Brain microvascular endothelial cell (primary cell): ENCODE results near the gene PTGER3.

Experiments
- DNase-seq: peaks from one replicate; pipeline ENCODE4 v3.0.0-alpha.2; 2020
- H3K27ac ChIP-seq: fragments of 250-450 bp; sonication (Bioruptor Pico); 2 replicates; pipeline ENCODE4 v1.5.1; 2020; ENCODE audit warnings: mild to moderate bottlenecking, moderate library complexity
- H3K27me3 ChIP-seq: fragments of 250-450 bp; sonication (Bioruptor Pico); replicated peaks from 2 replicates; pipeline ENCODE4 v1.5.1; 2020; ENCODE audit warnings: mild to moderate bottlenecking
- H3K36me3 ChIP-seq: fragments of 250-450 bp; sonication (Bioruptor Pico); replicated peaks from 2 replicates; pipeline ENCODE4 v1.5.1; 2020; ENCODE audit warnings: mild to moderate bottlenecking
- H3K4me3 ChIP-seq: 2 replicates; pipeline ENCODE4 v1.5.1; 2011; ENCODE audit warnings: low read depth, mild to moderate bottlenecking, control low read depth, low read length, moderate library complexity
- in situ Hi-C: cut with HindIII; loops from 2 replicates; pipeline ENCODE4 v1.10.0; 2017; ENCODE audit warnings: low sequenced_read_pairs, low pct_ligation_motif_present
- TF ChIP-seq, protein P1 (sequence below): IDR thresholded peaks from 2 replicates; pipeline ENCODE4 v1.5.1; 2011; ENCODE audit warnings: low read depth, mild to moderate bottlenecking, moderate library complexity, low read length, control low read depth, inconsistent platforms; ENCODE audit errors: missing control alignments

The PTGER3 gene

DNA sequence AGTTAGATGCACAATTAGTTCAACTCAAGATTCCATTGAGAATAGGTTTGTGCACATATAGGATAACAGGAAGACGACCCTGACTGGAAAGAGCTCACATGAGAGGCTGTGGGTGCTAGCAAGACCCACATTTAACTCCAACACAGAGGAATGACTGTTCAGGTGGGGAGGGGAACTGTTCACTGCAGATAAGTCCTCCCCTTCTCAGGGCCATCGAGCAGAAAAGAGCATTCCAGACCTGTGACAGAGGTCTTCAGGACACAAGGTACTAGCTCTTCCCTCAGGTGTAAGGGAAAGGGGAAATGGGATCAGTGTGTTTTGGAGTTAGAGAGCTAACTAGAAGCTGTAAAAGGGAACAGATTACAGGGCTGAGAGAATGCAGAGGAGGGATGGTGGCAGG is 8.7 kb downstream of the PTGER3 start:
- Histone ChIP-seq H3K27ac (no peak overlapping the region), H3K27me3 (no peaks in the 10 kb centered on the region), H3K4me3 (no peak overlapping the region), H3K36me3 (no peaks in the 10 kb centered on the region)
- TF ChIP-seq, protein P1, sequence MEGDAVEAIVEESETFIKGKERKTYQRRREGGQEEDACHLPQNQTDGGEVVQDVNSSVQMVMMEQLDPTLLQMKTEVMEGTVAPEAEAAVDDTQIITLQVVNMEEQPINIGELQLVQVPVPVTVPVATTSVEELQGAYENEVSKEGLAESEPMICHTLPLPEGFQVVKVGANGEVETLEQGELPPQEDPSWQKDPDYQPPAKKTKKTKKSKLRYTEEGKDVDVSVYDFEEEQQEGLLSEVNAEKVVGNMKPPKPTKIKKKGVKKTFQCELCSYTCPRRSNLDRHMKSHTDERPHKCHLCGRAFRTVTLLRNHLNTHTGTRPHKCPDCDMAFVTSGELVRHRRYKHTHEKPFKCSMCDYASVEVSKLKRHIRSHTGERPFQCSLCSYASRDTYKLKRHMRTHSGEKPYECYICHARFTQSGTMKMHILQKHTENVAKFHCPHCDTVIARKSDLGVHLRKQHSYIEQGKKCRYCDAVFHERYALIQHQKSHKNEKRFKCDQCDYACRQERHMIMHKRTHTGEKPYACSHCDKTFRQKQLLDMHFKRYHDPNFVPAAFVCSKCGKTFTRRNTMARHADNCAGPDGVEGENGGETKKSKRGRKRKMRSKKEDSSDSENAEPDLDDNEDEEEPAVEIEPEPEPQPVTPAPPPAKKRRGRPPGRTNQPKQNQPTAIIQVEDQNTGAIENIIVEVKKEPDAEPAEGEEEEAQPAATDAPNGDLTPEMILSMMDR, result no peak
- in situ Hi-C loops, result no loop called here
- DNase-seq, result no peak

DNA sequence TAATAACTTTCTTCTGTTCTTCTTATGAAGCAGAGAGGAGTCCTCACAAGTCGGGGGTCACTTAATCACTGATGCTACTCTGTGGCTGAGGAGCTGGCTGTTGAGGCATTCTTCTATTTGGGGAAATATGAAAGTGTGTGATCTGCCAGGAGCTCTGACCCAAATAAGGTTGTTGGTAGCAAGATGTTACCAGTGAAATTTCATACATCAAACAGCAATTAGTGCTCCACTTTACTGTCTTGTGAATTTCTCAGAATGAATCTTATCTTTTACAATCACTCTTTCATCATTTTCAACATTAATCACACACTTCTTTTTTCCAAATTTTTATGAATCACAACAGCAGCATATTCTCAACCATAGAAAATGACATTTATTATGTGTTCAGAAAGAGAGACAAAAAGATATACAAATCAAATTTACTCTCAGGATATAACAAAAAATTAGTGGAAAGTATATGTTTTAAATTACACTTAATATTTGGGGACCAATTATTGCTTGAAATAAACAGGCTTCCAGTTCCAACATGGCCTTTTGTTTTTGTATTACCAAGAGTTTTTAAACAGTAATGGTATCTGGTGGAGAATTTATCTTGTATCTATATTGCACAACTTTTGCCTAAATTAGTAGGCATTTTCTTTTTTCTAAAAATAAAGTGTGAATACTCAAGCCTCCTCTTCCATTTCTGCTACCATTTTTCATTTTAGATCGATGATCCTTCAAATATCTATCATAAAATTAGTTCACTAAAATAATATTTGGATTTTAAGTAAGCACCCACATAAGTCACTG is 9.6 kb downstream of the PTGER3 start:
- no peak overlapping the region for H3K4me3 ChIP-seq
- in situ Hi-C loops, result no loop called here
- TF ChIP-seq, protein P1, result no peak

DNA sequence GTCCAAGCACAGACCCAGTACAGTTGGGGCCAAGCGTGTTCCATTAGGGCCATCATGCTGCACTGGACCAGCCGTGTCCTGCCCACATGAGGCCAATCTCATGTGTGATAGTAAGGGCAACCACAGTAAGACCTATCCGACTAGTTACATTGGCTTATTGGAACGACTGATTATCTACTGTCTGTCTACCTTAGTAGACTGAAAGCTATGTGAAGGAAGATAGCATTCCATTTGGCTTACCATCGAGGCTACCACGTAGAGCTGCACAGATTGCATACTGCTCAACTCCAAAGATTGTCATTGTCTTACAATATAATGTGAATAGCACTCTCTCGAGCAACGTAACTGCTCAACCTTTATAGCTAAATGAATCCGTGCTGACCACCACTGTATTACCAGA is 10.6 kb downstream of the PTGER3 start:
- TF ChIP-seq, protein P1, result no peak
- H3K36me3 ChIP-seq, result no peaks in the 10 kb centered on the region
- H3K27me3 ChIP-seq, result no peaks in the 10 kb centered on the region
- H3K4me3 ChIP-seq, result no peak overlapping the region
- DNase-seq, result no peak
- H3K27ac ChIP-seq, result no peak overlapping the region
- in situ Hi-C loops, result no loop called here

More for the DNA sequence above, 9.6 kb downstream of the PTGER3 start:
- DNase-seq, result no peak
- H3K36me3 ChIP-seq, result no peaks in the 10 kb centered on the region
- H3K27ac ChIP-seq, result no peak overlapping the region
- no peaks in the 10 kb centered on the region for H3K27me3 ChIP-seq

DNA sequence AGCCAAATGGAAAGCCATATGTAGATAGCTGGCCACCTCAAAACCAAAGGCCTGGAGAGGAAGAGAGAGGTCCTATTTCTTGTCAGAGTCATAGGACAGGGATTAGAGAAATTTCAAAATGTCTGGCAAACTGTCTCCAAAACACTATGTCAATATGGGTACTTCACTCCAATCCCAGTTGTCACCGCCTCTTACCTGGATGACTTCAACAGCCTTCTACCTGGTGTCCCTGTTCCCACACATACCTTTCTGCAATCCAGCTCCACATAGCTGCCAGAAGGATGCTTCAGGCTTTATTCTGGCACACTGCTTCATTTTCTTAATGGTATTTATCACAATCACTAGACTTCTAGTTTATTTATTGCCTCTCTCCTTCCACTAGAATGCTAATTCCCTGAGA is 14.5 kb downstream of the PTGER3 start:
- in situ Hi-C loops, result no loop called here
- Histone ChIP-seq H3K27me3 (no peaks in the 10 kb centered on the region), H3K36me3 (no peaks in the 10 kb centered on the region), H3K27ac (no peak overlapping the region), H3K4me3 (no peak overlapping the region)
- TF ChIP-seq, protein P1, result no peak
- DNase-seq, result no peak

DNA sequence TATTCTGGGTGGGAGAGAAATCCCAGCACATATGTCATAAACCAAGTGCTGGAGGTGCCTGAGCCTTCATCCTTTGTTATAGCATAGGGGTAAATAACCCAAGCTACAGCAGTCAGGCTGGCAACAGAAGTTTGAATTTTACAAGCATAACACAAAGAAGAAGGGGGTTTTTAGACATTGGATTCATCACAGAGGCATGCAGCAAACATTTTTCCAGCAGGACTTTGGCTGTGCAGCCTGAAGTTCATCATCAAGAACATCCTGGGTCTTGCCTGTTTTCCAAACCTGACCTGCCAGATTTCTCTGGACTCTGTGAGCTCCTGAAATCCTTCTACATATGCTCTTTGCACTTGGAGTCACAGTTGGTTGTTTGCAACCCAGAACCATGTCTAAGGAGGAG is 16.2 kb downstream of the PTGER3 start:
- TF ChIP-seq, protein P1, result no peak
- Histone ChIP-seq H3K36me3 (no peaks in the 10 kb centered on the region), H3K27ac (no peak overlapping the region), H3K4me3 (no peak overlapping the region), H3K27me3 (no peaks in the 10 kb centered on the region)
- DNase-seq, result no peak
- in situ Hi-C loops, result no loop called here

DNA sequence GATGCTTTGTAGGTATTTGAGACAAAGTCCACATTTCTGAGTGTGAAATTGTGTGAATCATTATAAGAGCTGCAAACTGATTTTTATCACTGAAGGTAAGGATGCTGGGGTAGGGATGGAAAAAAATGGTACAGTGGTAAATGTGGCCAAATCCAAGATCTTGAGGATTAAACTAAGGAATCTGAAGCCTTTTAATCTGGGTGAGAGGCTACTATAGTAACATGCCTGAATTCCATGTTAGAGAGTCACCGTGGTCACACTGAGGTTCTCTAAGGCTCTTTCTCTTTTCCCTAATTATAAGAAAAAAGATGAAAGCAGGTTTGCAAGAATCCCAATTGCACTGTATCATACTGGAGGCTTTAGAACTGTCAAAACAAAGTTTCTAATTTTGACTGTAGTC is 17.6 kb downstream of the PTGER3 start:
- no peaks in the 10 kb centered on the region for H3K36me3 ChIP-seq
- no peak overlapping the region for H3K4me3 ChIP-seq
- DNase-seq, result no peak
- TF ChIP-seq, protein P1, result no peak
- H3K27ac ChIP-seq, result no peak overlapping the region
- H3K27me3 ChIP-seq, result no peaks in the 10 kb centered on the region
- in situ Hi-C loops, result no loop called here
